Measurements from ENCODE around the gene BIRC2. TPM values are rescaled to one million over a fixed set of nuclear protein-coding genes. Genes with fewer than 3 reads are reported as not detected.
"Not testable (repeated sequence)": the region's sequence is repeated elsewhere in the genome, so short reads cannot be mapped to it uniquely, and the experiment has no call there.

The BIRC2 gene
- total RNA-seq (2014; rRNA removed; shearing (Covaris generic)) = 14.8 and 16.1 TPM in 2 replicates

DNA sequence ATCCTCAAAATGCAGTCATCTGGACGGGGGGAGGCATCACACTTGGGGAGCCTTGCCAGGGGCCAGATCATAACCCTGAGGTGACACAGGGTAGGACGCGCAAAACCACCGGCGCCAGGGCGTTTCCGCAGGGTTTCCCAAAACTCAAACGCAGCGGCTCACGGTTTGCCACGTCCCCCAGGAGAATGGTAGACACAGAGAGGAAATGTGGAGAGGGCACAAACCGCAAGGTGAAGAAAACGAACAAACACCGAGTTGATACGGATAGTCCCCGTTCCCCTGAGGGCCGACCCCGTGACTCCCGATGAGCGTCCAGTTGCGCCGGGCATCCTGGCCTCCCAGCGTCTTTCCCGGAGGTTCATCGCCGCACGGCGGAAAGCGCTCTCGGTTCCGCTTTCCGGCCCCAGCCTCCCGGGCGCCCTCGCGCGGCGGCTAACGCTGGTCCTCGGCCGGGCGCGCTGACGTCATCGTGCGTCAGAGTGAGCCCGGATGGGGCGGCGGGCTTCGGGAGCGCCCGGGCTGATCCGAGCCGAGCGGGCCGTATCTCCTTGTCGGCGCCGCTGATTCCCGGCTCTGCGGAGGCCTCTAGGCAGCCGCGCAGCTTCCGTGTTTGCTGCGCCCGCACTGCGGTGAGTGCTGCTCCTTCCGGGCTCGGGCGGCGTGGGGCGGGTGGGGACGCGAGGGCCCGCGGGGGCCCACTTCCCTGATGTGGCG is at the start of gene BIRC2:
Gene BIRC2 (plus strand): TSS at position 467 of the 714 bp plus-strand sequence. CDS start 2,641 bp downstream, outside the sequence.
- peak; percentile 97 for DNase-seq (ENCODE audit: low spot score)

DNA sequence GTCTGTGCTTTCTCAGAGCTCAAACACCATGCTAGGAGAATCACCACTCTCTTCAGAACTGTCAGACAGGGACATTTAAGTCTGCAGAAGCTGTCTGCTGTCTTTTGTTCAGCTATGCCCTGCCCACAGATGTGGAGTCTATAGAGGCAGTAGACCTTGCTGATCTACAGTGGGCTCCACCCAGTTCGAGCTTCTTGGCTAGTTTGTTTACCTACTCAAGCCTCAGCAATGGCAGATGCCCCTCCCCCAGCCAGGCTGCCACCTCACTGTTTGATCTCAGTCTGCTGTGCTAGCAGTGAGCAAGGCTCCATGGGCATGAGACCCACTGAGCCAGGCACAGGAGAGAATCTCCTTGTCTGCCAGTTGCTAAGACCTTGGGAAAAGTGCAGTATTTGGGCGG is 46.2 kb upstream of the BIRC2 start:
- not testable (repeated sequence) for DNase-seq (ENCODE audit: low spot score)

DNA sequence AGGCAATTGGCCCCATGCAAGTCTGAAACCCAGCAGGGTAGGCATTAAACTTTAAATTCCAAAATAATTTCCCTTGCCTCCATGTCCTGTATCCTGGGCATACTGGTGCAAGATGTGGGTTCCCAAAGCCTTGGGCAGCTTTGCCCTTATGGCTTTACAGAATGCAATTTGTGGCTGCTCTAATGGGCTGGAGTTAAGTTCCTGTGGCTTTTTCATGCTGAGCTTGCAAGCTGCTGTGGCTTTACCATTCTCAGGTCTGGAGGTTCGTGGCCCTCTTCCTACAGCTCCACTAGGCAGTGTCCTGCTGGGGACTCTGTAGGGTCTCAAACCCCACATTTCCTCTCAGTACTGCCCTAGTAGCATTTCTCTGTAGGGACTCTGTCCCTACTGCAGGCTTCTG is 44.8 kb upstream of the BIRC2 start:
- no peak for DNase-seq (ENCODE audit: low spot score)

DNA sequence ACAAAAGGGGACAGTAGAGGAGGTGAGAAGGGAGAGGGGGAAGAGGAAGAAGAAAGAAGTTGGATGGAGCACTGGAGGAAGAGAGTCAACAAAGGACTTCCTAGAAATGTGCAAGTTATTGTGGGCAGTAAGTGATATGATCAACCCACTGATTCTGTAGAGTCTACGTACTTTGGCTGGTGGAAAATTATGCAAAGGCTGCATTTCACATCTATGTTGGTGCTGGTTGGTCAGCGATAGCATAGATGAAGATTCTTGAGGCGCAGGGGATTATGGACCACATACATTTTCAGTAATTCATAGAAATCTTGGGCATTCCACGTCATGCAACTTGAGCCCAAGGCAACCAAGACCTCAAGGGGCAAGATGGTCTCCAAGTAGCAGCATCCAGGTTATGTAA is 42.3 kb upstream of the BIRC2 start:
- no peak for DNase-seq (ENCODE audit: low spot score)

DNA sequence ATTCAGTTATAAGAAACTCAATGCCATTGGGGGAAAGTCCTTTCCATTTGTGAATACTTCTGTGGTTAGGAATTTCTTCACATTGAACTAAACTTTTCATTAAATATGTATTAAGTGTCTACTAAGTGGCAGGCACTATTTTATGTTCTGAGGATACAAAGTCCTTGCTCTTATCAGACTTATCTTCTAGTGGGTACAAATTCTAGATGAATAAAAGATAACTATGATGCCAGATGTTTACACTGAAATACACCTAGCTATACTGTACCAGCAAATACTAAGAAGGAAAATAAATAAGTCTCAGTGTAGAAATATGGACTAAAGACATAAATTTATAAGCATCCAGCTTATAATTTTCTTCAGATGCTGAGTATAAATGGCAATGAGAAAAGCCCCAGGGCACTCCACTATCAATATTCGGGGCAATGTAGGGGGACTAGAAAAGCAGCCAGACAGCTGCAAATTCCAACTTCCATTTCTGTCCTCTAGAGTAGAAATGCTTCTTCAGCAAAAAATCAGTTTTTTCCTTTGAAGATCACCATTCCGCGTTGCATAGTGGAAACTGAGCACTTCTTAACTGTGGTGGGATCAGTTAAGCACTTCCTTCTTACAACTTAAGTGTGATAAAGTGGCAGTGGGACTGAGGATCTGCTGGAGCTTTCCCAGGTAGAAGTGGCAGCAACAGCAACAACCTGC is 41.5 kb upstream of the BIRC2 start:
- no peak for DNase-seq (ENCODE audit: low spot score)

DNA sequence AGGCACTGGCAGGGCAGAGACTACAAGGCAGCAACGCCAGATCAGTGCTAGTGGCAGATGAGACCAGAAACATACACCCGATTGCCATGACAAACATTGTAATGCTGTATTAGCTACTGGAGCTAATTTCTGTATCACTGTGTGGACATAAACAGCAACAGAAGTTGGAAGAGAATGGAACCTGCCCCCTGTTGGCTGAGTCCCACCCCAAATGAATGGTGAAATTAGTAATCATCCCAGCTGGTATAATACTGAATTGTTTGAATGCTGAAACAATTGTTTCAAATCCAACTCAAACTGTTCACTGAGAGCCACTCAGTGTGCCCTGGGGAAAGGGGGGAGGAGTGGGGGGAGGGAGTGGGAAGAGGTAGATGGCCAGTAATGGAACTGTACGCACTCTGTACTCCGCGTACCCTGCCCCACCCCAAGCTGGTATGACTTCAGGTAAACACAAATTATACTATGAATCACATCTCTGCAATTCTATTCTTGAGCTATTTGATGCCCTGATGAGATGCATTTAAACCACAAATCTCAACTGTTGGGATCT is 40.9 kb upstream of the BIRC2 start:
- peak; percentile 86 for DNase-seq (ENCODE audit: low spot score)

DNA sequence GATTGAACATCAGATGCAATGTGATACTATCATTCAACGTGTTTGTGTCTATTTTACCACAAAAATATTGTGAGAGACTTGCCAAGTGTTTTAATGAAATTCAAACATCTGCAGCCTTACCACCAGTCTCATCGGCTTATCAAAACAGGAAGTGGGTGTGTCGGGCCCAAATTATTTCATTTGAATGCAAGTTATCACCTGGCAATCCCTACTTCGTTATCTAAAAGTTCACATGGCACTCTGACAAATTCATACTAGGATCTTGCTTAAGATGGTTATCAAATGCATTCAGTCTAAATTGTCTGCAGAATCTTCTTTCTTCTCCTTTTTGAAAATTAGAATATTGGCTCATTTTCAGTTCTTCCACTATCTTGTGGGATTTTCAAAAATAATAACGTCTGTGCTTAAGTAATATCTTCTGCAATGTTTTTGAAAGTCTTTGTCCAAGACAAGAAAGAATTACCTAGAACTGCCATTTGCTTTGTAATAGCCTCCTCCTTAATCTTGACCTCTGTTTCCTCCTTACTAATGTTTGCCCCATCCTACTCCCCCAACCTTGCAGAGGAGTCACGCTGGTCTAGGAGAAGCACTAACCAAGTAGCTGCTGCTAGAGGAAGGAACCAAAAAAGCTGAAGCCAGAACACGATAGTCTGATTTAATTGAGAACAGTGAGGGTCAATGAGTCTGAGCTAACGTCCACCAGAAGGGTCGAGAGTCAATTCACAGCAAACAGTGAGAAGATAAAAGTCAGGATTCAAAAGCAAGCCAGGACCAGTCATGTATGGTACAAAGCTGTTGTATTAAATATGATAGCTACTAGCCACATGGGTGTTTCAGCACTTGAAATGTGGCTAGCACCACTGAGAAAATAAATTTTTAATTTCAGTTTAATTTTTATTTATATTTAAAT is 39.9 kb upstream of the BIRC2 start:
- DNase-seq (ENCODE audit: low spot score) = peak; percentile 34

DNA sequence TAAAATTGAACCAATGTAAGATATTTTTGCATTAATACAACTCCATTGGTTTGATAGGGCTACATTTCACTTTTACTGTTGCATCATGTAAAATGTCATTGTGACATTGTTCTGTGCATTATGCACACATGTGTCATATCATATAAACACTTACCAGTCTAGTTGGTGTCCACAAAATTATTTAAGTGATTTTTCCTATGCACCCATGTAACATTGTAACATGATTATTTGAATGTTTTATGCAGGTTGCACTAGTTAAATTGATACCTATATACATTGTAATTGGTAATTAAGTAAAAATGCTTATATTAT is 39.3 kb upstream of the BIRC2 start:
- DNase-seq (ENCODE audit: low spot score) = no peak

DNA sequence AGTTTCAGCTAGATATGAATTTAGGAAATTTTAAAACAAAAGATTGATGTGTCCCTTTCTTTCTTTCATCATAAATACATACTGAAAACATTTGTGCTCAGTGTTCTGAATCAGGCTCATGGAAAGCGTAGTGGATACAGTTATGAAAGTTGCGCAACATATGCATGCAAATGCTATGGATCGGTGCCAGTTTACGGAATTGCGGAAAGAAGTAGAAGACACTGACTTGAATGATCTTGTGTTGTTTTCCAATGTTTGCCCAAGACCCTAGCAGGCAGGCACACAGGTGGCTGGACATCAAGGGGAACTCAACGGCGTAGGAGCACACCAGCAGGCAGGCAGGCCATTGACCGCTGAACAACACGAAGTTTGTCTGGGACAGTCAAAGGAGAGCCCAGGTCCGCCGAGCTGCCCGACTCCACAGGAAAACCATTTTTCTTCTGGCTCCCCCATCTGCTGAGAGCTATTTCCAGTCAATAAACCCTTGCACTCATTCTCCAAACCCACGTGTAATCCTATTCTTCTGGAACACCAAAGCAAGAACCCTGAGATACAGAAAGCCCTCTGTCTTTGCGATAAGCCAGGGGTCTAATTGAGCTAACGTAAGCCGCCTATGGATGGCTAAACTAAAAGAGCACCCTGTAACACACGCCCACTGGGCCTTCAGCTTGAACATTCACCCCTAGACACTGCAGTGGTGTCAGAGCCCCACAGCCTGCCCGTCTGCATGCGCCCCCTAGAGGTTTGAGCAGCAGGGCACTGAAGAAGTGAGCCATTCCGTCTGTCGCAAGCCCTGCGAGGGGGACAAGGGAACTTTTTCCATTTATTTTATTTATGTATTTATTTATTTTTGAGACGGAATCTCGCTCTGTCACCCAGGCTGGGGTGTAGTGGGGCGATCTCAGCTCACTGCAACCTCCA is 37.1 kb upstream of the BIRC2 start:
- DNase-seq (ENCODE audit: low spot score) = no peak

DNA sequence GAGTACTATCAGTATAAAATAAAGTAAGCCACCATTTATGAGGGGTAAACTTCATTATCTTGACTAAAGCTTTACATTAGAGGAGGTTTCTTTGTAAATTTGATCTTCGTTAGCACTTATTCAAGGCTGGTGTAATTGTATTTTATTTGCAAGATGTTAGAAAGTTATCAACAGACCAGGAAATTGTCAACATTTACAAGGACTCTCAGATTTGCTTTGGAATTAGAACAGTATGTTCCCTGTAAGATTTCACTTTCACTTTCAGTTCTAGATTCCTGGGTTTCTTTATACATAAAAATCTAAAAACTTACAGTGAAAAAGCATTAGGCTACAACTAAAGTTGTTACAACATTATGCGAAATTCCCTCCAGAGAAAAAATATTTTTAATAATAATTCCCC is 34.3 kb upstream of the BIRC2 start:
- peak; percentile 78 for DNase-seq (ENCODE audit: low spot score)

DNA sequence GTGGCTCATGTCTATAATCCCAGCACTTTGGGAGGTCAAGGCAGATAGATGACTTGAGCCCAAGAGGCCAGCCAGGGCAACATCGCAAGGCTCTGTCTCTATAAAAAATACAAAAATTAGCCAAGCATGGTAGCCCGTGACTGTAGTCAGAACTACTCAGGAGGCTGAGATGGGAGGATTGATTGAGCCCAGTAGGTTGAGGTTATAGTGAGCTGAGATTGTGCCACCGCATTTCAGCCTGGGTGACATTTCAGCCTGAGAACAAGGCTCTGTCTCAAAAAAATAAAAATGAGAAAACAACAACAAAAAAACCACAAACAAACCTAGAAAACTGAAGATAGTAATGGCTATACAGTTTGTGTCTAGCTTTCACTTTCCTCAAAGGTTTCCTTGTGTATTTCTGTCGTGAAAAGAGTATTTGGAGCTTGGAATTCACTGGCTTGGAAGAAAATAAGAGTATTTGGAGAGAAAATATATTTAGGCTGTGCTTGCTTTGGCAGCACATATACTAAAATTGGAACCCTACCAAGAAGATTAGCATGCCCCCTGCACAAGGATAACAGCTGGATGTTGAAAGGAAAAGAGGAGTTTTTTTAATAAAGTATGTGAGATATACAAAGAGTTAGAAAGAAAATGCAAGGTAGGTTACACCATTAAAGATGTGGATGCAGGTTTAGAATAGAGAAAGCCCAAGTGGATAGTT is 33.6 kb upstream of the BIRC2 start:
- no peak for DNase-seq (ENCODE audit: low spot score)

DNA sequence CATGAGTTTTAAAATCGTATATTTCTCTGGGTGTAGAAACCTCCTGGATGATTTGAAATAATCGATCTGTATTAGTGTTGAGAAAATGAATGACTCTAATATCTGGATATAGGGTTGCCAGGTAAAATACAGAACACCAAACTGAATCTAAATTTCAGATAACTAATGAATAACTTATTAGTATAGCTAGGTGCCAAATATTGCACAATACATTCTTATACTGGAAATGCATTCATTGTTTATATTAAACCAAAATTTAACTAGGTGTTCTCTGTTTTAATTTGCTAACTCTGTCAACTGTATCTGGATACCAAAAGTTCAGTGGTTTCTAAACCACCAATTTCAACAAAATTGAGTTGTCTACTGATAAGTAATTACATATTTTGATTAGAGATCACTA is 32.2 kb upstream of the BIRC2 start:
- peak; percentile 31 for DNase-seq (ENCODE audit: low spot score)

DNA sequence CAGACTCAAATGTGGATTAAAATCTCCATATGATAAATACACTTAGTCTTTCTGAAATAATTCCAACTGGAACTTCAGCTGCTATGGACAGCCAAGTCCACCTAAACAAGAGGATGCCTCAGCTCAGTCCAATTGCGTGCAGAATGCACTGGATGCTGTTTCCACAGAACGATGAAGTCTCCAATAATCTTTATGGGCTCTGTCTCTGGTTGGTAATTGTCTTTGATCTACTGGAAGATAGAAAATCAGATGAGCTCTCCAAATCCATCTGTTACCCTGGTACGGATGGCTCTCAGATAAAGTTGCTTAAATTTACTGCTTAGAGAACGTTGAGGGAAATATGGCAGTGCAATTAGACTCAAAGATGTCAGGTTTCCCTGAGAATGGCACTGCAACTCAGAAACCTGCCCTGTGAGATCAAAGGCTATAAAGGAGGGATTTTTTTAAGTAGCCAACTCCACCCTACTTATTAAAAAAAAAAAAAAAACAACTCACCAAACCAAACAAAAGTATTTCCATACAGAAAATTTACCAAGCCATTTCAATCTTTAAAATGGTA is 30.6 kb upstream of the BIRC2 start:
- peak; percentile 36 for DNase-seq (ENCODE audit: low spot score)

DNA sequence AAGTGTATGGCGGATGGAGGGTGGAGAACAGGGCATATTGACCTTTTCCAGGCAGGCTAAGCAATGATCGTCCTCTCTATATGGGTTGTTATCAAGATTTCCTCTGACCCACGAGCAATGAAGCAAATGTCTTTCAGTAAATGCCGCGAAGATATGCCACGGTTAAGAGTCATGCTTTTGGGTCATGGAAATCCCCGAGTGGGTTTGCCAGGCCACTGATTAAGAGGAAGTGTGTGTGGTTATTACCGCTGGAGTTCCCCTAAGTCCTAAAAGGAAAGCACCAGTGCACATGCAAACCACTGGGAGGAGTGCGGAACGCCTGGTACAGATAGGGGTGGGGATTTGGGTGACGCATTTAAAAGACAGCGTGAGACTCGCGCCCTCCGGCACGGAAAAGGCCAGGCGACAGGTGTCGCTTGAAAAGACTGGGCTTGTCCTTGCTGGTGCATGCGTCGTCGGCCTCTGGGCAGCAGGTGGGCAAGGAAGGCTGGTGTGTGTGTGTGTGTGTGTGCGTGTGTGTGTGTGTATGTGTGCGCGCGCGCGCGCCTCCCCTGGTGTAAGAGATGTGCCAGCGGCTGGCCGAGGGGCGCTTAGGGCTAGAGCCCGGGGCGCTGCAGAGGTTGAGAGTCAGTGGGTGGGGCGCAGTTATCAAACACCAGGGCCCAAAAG is 29.8 kb upstream of the BIRC2 start, which contains the start of gene BIRC3:
Gene BIRC3 (plus strand): TSS at position 386 of the 669 bp plus-strand sequence. CDS start 7,026 bp downstream, outside the sequence.
- peak; percentile 97 for DNase-seq (ENCODE audit: low spot score)

DNA sequence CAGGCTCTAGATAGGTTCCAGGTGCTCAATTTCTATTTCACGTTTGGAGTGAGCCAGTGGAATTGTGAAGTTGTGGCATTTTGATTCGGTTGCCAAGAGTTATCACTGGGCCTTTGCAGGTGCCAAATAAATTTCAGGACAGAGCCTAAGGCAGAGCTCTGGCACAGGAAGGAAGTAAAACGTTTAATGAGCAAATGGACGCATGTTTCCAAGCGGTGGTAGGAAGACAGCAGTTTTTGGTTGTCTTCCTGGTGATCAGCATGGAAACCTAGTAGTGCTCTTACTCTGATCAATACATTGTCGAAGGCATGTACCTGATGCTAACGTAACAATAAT is 29.3 kb upstream of the BIRC2 start:
- DNase-seq (ENCODE audit: low spot score) = no peak

DNA sequence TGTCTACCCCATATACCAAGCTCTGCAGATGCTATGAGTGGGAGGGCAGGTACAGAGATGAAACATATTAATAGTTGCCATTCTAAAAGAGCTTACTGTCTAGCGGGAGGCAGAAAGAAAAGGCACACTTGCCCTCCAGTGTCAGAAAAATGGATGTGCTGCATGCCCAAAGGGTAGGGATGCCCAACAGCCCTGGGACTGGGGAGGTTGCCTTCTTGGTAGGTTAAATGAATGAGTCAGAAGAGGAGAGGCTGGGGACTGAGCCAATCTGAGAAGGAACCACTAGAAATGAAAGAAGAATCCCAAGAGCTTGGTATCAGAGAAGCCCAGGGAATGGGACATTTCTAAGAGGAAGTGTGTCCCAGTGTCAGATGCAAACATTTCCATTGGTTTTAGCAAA is 28.5 kb upstream of the BIRC2 start:
- no peak for DNase-seq (ENCODE audit: low spot score)

DNA sequence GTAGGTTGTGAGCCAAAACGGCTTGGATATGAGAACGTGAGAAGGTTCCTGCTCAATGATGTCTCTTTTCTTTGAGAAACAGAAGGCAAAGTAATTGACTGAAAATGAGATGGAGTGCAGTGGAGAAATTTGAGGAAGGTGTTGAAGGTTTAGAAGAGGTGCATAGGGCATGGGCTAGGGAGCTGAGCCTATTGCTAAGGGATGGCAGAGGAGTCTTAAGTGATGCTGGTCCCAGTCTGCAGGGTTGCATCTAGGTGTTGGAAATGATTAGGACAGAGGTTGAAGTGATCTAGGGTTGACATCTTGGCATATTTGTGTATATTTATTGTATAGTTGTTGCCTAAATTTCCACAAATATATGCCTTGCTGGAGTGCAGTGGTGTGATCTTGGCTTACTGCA is 27.5 kb upstream of the BIRC2 start:
- no peak for DNase-seq (ENCODE audit: low spot score)

DNA sequence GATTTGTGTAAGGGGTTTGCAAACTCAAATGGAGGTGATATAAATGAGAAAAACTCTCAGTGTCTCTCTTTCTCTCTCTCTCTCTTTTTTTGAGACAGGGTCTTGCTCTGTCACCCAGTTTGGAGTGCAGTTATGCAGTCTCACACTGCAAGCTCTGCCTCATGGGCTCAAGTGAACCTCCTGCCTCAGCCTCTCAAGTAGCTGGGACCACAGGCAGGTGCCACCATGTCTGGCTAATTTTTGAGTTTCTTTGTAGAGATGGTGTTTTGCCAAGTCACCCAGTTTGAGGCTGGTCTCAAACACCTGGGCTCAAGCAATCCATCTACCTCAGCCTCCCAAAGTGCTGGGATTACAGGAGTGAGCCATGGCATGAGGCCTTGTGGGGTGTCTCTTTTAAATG is 26.8 kb upstream of the BIRC2 start:
- no peak for DNase-seq (ENCODE audit: low spot score)

DNA sequence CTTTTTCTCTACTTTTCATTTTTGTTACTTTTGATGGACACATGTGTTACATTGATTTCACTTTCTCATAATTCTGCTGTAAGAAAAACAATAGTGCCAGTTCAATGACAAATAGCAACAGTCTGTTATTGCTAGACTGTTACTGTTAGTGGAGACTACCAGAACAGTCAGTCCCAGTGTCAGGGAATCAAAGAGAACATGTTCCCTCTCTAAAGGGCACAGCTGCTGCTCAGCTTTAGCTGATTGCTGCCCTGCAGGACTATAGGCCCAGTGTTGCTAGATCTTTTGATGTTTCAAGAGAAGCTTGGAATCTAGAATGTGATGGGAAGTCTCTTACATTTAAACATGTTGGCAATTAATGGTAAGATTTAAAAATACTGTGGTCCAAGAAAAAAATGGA is 26.3 kb upstream of the BIRC2 start:
- no peak for DNase-seq (ENCODE audit: low spot score)
